ENCODE data around the gene TPP2. TPM values are rescaled to one million over a fixed set of nuclear protein-coding genes. Genes with fewer than 3 reads are reported as not detected.

Gene TPP2
- total RNA-seq, 1 donor from 2014 or later, result 51.8 TPM

- DNase-seq, result no peak
Observed at GRCh38 chr13:102694937-102695336, 98.2 kb downstream of the TPP2 start, which contains the start of gene METTL21C. TSS of gene METTL21C (minus strand) at chr13:102695044. CDS start at chr13:102694498, 546 bp downstream.

DNA sequence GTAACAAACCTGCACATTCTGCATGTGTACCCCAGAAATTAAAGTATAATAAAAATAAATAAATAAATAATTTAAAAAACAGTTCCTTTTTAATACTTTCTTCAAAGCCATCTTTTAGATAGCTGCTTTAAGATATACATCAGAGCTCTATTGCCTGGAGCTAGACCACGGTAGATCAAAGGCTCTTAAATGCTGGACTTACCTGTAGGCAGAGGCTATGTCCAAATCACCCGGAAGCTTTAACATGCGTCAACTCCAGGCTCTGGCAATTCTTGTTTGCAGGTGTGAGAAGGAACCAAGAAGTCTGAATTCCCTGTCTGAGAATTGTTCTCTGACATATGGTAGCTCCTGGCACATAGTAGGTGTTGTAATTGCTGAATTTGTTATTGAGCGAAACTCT is 99.7 kb downstream of the TPP2 start:
- DNase-seq, result no peak

DNA sequence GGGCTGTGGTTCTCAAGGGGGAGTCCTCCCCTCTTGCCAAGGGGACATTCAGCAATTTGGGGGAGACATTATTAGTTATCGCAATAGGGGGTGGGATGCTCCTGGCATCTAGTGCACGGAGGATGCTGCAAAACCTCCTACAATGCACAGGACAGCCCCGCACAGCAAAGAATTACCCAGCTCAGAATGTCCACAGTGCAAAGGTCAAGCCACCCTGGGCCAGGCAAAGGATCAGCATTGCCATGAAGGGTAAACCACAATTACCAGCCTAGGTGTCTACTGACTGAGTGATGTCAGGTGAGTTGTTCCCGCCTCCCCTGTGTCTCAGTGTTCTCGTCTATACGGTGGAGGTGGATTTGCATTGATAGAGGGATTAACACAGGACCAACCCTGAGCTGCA is 100.5 kb downstream of the TPP2 start:
- DNase-seq, result no peak

GRCh38 chr13:102697929-102698648 is 101.3 kb downstream of the TPP2 start:
- no peak for DNase-seq

GRCh38 chr13:102698649-102698980 is 101.8 kb downstream of the TPP2 start:
- DNase-seq, result no peak

- no peak for DNase-seq
Observed at GRCh38 chr13:102699504-102699903, 102.7 kb downstream of the TPP2 start.

DNA sequence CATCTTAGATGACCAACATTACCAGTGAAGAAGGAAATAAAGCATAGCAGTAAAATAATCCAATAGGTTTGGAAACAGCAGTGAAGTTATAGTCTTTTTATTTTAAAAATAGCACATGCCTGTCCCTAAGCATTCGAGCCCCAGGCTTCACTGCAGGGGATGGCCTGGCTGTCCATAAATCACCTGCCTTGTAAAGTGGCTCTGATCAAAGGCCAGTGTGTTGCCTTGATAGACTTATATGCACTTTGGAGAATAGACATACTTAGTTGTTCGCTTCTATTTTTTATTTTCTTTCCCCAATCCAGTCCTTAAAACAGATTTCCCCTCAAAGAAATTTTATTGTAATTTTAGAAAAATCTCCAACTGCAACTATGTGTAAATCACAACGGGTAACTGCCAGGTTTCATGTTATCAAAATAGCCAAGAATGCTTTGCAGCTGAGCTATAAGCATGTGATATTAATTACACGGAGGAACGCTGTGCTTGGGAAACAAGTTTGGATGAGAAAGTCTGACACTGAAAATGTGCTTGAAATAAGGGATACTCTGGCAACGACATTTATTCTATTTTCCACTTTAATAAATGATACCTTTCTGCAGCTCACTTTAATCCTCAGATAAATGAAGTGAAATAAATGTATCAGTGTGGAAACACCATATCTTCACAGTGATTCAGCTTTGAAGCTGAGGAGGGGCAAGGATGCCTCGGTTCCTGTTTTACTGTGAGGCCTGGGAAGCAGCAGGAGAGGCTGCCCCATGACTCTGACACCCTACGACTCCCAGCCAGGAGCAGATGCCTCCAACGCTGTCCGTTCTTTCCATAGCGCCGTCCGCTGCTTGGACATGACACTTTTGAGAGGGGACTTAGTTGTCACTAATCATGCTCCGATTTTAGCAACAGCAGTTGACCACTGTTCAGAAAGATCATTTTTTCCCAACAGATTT is 103.6 kb downstream of the TPP2 start:
- peak; percentile 68 for DNase-seq

DNA sequence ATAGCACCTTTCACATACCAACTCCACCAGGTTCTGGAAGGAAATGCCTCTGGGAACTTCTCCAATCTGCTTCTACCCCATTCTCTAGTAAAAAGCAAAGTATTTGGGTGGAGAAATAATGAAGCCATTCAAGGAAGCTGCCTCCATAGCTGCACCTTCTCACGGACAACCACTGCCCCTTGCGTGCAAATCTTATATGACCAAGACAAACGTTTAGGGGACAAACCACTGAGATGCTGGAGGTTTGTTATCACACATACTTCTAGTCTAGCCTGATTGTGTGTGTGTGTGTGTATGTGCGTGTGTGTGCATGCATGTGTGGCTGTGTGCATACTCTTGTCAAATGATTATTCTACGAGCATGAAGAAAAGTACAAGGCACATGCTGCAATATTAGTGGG is 104.5 kb downstream of the TPP2 start:
- no peak for DNase-seq

- peak; percentile 16 for DNase-seq
Observed at GRCh38 chr13:102702965-102703725, 106.4 kb downstream of the TPP2 start.

DNA sequence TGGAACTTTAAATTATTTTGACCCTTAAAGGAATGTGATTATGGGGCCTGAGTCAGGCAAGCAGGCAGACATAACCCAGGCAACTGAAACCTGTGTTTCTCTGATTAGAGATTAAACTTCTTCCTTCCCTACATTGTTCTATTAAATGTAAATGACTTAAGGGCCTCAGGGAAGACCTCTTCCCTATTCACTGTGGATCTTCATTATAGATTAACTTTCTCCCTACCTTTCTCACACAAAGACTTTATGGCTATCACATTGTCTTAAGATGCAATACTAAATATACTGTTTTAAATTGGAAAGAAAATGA is 106.9 kb downstream of the TPP2 start:
- no peak for DNase-seq

DNA sequence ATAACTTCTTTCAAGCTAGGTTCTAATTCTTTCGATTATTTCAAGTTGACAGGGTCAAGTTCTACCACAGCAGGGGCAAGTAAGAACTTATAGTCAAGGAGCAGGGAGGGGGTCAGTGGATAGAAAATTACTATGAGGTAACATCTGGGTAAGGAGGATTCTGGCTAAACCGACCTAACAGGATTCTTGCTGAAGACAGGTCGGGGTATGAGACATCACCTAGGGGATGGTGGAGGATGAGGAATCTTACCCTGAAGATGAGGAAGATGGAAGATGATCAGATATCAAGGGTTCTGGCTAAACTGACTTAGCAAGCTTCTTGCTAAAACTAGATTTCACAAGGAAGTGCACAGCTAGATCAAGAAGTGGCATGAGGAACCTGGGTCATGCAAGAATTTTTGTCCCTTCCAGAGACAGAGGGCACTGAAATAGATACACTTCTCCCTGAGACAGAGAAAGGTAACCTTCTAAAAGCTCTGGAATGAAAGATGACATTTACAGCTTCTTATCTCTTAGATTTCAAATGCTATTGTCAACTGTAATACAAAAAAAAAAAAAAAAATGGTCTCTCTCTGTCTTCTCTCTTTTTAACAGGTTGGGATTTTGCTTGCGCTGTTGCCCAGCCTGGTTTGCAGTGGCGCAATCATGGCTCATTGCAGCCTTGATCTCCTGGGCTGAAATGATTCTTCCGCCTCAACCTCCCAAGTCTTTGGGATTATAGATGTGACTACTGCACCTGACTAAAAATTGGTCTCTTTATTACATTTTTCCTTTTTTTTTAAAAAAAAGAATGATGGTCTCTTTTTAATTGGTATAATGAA is 107.7 kb downstream of the TPP2 start:
- DNase-seq, result no peak

DNA sequence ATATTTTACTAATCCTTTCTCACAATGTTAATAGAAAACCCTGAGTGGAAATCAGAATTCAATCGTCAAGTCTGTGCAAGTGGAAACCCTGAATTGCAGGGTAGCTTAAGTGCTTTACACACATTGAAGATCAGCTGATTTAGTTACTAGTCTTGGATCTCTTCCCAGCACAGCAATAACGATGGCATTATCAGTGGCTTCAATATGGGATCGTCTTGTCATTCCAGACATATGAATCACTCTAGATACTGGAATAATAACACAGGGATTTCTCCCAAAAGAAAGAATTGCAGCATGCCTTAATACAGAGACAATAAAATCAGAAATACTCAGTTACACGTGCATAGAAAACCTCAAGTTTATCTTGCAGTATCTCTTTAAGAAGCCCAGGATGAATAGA is 110.7 kb downstream of the TPP2 start:
- DNase-seq, result peak; percentile 79

GRCh38 chr13:102708211-102708610 is 111.4 kb downstream of the TPP2 start:
- no peak for DNase-seq

DNA sequence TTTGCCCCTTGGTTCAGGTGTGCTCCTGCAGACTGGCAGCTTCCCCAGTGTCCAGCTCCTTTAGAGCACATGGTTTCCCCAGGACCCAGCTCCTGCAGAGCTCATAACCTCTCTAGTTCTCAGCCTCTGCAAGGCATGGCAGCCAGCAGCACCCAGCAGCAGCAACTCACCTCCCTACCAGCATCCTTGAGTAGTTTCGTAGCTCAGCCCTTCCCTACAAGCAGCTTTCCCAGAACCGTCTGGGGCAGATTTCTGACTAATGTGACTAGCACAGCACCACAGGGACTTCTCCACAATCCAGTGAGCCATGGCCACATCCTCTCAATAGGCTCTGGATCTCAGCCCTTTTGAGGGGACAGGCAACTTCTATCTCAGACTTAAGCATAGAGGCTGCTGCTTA is 112.2 kb downstream of the TPP2 start:
- no peak for DNase-seq

DNA sequence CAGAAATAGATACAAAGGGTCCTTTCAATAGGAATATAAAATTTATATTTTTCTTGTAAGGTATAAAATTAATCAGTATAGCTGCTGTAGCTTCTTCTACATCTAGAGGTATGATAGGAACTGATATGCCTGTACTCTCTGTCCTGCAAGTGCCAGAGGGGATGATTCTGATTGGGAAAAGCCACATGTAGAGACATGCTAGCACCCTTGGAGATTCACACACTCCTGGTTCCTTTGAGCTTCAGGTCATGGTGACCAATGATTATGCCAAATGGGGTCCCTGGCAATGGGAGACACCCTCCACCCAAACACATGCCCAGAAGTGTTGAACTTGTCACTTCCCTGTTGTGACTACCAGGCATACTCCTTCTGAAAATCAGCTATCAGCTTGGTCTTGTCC is 112.8 kb downstream of the TPP2 start:
- no peak for DNase-seq

DNA sequence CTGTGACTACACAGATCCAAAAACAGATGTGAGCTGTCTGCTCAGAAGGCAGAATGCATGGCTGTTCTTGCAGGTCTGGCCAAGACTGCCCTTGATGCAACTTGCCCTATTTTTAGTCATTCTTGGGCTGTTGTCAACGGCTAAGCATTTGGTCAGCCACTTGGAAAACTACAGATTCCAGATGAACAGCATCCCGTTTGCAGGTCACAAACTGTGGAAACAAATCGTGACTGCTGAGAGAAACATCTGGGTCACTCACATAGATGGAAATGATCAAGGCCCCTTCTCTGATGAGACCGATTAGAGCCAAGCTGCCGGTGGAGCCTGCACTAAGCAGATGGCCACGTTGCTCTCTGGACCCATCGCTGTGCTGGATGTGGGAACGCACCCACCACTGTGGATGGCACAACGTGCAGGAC is 113.5 kb downstream of the TPP2 start:
- no peak for DNase-seq

DNA sequence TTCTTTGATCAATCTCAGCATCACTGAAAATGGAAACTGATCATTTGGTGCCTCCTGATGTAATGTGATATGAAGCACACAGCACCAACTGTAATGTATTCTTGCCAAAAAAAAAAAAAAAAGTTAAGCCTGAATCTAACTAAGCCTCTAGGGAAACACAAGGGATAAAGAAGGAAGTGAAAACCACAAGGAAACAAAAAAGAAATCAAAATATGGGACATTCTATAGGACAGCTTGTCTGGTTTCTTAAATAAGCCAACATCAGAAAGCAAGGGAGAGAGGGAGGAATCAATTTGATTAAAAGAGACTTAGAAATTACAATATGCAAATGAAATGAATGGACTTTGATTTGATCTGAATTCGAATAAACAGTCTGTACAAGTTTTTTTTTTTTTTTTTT is 118.7 kb downstream of the TPP2 start:
- no peak for DNase-seq

- no peak for DNase-seq
Observed at GRCh38 chr13:102718746-102719145, 122.0 kb downstream of the TPP2 start.

GRCh38 chr13:102721800-102722231 is 125.0 kb downstream of the TPP2 start:
- no peak for DNase-seq

- DNase-seq, result peak; percentile 66
Observed at GRCh38 chr13:102724923-102725322, 128.1 kb downstream of the TPP2 start.

- DNase-seq, result no peak
Observed at GRCh38 chr13:102726430-102726829, 129.6 kb downstream of the TPP2 start.
